ENCODE measurements around the gene NDUFA13.

The NDUFA13 gene

GRCh38 chr19:19549804-19550464 lies 33.9 kb downstream of the NDUFA13 start:
- no peak for DNase-seq

DNA sequence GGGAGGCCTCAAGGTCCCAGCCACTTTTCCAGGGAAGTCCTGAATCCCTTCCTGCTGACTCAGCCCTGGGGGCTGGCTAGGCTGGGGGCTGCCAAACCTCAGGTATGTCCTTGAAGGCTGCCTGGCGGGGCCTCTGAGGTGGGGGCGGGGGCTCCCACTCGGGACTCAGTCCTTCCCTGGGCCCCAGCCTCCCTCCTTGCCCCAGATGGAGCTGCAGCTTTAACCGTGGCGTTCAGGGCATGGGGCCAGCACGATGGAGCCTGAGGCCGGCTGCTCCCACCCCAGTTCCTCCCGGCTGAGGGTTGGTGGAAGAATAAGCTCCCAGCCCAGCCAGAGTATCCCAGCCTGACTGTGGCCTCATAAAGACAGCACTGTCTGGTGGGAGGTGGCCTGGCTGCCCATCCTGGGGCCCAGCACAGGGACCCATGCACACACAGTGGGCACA lies 34.5 kb downstream of the NDUFA13 start:
- no peak for DNase-seq

- DNase-seq: no peak
These were observed 35.2 kb downstream of the NDUFA13 start for GRCh38 chr19:19550972-19551852.

DNA sequence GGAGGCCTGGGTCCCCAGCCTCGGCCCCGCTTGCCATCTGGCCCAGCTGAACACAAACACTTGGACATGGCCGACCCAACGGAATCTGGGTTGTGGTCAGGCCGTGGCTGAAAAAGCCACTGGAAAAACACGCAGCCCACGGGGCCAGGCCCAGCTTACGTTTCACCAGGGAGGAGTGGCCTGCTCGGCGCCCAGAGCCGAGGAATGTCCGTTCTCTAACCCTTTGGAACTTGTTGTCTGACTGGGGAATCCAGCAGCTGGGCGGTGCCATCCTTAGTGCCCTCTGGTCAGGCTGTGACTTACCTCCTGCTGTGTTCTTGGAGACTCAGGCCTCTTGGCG lies 35.8 kb downstream of the NDUFA13 start:
- DNase-seq: no peak

DNA sequence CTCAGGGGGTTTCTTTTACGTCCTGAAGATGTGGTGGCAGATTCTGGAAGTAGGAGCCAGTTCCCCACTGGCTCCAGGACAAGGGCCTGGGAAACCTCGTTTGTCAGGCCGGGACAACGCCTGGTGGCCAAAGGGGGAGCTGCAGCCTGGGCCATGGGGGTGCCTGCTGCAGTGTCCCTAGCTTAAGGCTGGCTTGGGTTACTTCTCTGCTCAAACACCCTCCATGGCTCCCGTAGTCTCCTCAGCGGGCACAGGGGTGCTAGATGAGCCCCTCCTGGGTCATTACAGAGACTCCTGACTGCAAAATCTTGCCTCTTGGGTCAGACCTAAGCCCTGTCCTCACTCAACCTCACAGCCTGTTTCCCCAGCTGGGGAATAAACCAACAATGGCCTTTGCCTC lies 36.8 kb downstream of the NDUFA13 start:
- DNase-seq: no peak

DNA sequence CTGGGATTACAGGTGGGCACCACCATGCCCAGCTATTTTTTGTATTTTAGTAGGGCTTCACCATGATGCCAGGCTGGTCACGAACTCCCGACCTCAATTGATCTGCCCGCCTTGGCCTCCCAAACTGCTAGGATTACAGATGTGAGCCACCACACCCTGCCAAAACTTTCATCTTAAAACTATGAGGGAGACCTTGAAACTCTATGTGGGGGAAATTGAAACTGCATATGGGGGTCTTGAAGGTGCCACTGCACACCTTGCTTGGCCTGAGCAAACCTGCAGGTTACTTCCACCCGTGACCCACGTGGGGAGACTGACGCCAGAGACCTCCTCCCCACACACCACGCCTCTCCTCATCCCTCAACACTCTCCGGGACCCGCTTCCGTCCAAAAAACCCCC lies 37.6 kb downstream of the NDUFA13 start:
- no peak for DNase-seq

DNA sequence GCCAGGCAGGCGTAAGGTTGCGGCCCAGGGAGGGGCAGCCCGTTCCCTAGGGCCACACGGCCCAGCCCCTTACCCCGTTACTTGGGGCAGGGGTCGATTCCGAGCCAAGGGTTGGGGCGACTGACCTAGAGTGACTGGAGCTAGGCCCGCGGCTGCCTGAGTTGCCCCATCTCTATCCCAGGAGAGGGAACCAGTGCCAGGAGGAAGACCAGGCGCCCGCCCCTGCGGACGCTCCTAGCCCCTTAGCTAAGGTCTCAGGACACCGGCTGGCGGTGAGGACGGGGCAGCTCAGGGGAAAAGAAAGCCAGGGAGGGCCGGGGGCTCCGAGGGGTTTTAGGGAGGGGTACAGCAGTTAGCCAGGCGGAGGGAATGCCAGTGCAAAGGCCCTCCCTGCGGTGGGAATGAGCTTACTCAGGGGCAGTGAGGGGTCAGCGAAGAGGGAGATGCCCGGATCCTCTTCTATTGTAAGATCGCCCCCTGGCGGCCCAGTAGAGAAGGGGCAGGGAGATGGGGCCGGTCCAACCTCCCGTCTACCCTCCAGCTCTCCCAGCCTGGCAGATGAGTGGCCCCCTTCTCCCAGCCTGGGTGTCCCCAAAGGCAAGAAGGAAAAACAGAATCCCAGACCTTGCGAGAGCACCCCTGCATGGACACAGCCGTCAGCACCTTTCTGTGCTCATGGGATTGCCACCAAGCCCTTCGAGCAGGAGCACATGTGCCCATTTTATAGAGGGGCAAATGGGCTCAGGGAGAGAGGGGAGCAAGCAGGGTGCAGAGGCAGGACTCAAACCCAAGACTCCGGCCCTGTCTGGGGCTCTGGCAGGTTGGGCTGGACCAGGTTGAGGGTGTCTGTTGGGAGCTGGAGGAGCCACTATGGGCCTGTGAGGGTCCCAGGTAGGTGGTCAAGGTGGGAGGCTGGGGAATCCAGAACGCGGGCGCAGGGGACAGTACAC lies 38.3 kb downstream of the NDUFA13 start:
- peak; percentile 42 for DNase-seq

GRCh38 chr19:19558055-19558454 lies 42.0 kb downstream of the NDUFA13 start:
- DNase-seq: no peak

DNA sequence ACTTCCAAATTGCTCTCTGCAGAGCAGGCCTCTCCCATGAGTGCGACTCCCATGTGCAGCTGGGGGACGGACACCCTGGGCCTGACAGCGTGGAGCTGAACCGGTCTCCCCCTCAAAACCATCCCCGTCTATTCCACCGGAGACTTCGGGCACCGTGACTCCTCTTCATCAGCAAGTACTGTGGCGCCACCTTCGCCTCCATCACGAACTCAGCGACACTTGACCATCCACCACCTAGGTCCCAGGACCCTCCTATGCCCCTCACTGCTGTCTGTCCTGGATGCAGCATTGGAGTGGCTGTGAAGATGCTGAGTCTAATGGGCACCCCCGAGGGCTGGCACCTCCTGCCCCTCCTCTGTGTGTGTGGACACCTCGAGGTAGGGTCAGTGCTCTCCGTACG lies 42.6 kb downstream of the NDUFA13 start:
- DNase-seq: no peak

DNA sequence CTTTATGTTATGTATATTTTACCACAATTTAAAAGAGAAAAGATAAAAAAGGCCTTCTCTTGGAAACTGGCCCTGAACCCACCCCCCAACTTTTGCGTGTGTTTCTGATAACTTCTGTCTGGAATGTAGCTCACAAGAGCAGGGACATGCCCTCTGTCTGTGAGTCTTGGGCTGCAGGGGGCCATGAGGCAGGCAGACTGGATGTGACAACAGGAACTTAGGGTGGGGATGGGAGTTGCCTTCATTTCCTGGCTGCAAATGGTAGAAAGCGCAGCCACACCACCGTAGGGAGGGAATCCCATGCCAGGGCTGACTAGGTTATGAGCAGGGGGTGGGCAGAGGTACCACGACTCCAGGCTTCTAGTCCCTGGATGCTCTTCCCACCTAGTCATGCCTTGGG lies 43.9 kb downstream of the NDUFA13 start:
- DNase-seq: no peak

DNA sequence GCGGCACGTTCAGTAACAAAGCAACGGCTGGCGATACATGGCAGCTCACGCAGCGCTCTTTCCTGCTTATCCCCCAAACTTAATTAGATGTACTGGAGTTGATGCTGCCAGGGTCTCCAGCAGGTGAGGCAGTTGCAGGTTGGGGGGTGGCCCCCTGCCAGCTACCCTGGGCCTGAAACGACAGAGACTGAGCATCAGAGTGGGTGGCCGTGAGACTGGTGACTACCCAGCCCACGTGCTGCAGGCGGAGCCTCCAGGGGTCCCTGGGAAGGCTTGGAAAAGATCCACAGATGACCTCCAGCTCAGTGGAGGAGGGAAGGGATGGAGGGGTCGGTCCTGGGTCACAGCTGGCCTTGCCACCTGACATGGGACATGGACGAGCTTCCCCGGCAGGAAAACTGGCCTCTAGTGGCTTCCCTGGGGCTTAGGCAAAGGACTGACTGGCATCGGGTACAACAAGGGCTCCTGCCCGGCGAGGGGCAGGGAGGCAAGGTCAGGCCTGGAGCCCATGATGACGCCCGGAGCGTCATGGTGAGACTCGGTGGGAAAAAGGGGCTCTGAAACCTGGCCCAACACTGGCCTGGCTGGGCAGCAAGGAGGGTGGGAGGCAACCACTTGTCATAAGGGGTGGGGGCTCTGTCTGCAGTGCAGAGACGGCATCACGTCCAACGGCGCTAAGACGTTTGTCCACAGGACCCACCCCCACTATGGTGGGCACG lies 46.1 kb downstream of the NDUFA13 start:
- no peak for DNase-seq

DNA sequence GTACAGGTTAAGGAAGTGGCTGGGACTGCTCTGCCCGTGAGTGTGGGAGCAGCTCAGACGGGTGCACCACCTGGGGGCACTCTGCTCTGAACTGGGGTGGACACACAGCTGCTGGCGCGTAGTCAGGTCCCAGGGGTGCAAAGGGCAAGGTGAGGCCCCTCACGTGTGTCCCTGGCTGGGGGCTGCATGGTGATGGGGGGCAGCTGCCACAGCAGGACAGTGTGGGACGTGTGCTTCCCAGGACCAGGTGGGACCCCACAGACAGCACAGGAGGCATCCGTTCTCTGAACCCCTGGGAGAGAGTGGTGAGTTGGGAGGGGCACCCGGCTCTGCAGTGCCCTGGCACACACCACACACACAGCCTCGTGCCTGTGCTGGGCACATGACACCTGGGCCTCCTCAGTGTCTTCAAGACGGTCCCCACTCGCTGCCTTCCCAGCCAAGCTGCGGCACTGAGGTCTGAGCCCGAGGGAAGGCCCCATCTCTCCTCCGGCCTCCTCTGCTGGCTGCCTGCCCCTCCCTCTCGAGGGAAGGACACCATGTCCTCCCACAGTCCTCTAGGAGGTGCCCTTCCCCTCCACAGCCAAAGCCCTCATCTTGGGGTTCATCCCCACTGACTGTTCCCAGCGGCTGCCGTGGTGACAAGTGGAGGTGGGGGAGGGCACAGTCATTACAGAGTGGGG lies 46.8 kb downstream of the NDUFA13 start:
- peak; percentile 25 for DNase-seq

GRCh38 chr19:19563348-19563848 lies 47.4 kb downstream of the NDUFA13 start:
- DNase-seq: no peak

- DNase-seq: no peak
These were observed 50.3 kb downstream of the NDUFA13 start for GRCh38 chr19:19566306-19566705.

- DNase-seq: no peak
These were observed 51.4 kb downstream of the NDUFA13 start for GRCh38 chr19:19567391-19567790.

DNA sequence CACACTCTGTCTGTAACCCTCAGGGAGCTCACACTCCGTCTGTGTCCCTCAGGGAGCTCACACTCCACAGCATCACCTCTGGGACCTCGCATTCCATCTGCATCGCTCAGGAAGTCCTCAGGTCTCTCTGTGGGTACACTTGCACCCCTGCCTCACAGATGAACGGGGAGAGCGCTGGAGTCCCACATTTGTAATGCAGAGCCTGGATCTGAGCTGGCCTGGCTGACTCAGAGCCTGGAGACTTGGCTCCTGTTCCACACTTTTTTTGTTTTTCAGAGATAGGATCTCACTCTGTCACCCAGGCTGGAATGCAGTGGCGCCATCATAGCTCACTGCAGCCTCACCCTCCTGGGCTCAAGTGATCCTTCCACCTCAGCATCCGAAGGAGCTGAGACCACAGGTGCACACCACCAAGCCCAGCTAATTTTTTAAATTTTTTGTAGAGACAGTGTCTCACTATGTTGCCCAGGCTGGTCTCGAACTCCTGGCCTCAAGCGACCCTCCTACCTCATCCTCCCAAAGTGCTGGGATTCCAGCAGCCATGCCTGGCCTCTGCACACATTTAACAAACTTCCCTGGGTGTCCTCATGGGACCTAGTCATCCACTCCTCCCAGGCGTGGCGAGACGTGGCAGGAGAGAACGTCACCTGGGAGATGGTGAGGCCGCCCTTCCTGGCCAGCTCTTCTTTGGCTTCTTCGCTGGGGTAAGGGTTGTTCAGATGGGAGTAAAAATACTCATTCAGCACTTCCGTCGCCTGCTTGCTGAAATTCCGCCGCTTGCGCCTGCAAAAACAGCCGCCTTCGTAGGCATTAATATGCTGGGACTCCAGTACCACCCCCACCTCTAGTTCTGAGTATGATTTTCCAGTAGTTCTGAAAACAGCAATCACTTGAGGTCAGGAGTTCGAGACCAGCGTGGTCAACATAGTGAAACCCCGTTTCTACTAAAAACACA lies 53.1 kb downstream of the NDUFA13 start:
- no peak for DNase-seq

GRCh38 chr19:19570571-19570970 lies 54.5 kb downstream of the NDUFA13 start:
- DNase-seq: no peak

DNA sequence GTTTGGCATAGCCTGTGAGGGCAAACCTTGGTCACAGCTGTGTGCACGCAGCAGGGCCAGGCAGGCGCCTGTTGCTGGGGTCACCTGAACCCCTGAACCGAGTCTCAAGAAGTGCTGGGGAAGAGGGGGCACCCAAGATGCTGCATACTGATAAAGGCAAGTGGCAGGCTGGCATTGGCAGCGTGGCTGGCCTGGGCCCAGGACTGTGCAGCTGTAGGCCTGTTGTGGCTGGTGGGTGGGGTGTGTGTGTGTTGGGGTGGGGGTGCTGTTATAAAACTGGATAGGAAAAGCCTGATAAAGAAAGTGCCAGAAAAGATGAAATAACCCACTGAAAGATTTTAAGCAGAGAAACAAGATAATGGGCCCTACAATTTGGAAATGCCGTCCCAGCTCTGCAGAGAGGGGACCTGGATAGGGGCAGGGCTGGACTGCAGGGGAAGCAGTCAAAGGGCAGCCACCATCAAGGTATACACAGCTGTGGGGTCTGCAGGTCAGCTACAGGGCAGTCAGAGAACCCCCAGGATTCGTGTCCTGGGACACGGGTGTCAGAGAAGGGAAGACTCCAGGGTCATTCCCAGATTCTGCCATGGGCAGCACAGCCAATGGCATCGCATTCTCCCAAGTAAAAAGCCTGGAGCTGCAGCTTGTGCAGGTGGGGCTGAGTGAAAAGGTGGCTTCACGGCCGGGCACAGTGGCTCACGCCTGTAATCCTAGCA lies 55.2 kb downstream of the NDUFA13 start:
- no peak for DNase-seq

- DNase-seq: no peak
These were observed 59.4 kb downstream of the NDUFA13 start for GRCh38 chr19:19575411-19575810.

Data from effector CD4-positive, alpha-beta T cell (primary cell).